HepG2 (cell line): ENCODE results near the gene FIGLA. TPM values are rescaled to one million over a fixed set of nuclear protein-coding genes. Genes with fewer than 3 reads are reported as not detected.

Source experiments
- ATAC-seq: fragments of 200-7000 bp; cut with Tn5 transposase; 3 replicates; pipeline ENCODE4 v1.9.1; 2020; ENCODE audit warnings: mild to moderate bottlenecking, moderate library complexity
- BruUV-seq: library from RNA; stranded (reverse); fragments of 400-500 nt; replicated peaks from 2 replicates; lab custom pipeline; 2021; lab: Mats Ljungman, UMichigan
- CTCF ChIA-PET: fragments of 300-600 bp; formaldehyde crosslinking; extraction: SDS; loops from one replicate; lab custom pipeline; 2021; ENCODE audit warnings: low total read pairs, inconsistent platforms, low intra/inter-chr PET ratio; lab: Yijun Ruan, JAX
- POLR2A ChIA-PET: fragments of 350-600 bp; sonication (Branson Sonifier 250); formaldehyde crosslinking; loops from one replicate; lab custom pipeline; 2020; ENCODE audit warnings: antibody characterized with exemption, inconsistent platforms; lab: Yijun Ruan, JAX
- DNase-seq: peaks from one replicate; pipeline ENCODE4 v3.0.0-alpha.2; 2015; ENCODE audit warnings: low spot score
- FAIRE-seq: peaks from 3 replicates; lab custom pipeline; 2011; peaks lifted over from hg19 to GRCh38; lab: Jason Lieb, UNC
- H2AFZ ChIP-seq: one replicate; pipeline ENCODE4 v1.6.1; 2011; ENCODE audit warnings: low read length, inconsistent platforms
- H3K27ac ChIP-seq: fragments of 300-600 bp; 3 replicates; pipeline ENCODE4 v1.8.0; 2011; ENCODE audit warnings: mixed run types, mild to moderate bottlenecking, mixed read lengths, low read length, inconsistent platforms; ENCODE audit not compliant: insufficient read depth; ENCODE audit errors: extremely low read length
- H3K27me3 ChIP-seq, 2 experiments: fragments of 200-600 bp in 1 of 2; 2 replicates in 1 of 2; 3 replicates in 1 of 2; pipeline versions ENCODE4 v1.6.0 to v1.8.0; 2011; ENCODE audit warnings: low read length in 2 of 2, mild to moderate bottlenecking in 2 of 2, moderate library complexity in 2 of 2, inconsistent platforms in 1 of 2; ENCODE audit not compliant: insufficient read depth in 2 of 2, control insufficient read depth in 1 of 2
- H3K36me3 ChIP-seq, 2 experiments: fragments of 200-600 bp in 1 of 2; replicated peaks in 1 of 2; 2 replicates in 1 of 2; 3 replicates in 1 of 2; pipeline versions ENCODE4 v1.5.1 to v1.8.0; 2011; ENCODE audit warnings: low read length in 2 of 2, inconsistent platforms in 1 of 2; ENCODE audit not compliant: insufficient read depth in 2 of 2, control insufficient read depth in 1 of 2
- H3K4me1 ChIP-seq: 2 replicates; pipeline ENCODE4 v1.5.1; 2012; ENCODE audit warnings: low read length, inconsistent platforms; ENCODE audit not compliant: insufficient read depth
- H3K4me2 ChIP-seq: 2 replicates; pipeline ENCODE4 v1.6.0; 2011; ENCODE audit warnings: low read depth, low read length, inconsistent platforms
- H3K4me3 ChIP-seq, 3 experiments: fragments of 200-600 bp in 1 of 3; sonication (generic), shearing (Covaris generic) in 1 of 3; replicated peaks in 1 of 3; 2 replicates each; pipeline ENCODE4 v1.5.1; 2011 to 2016; ENCODE audit warnings: low read length in 3 of 3, inconsistent platforms in 2 of 3, low read depth in 2 of 3, mild to moderate bottlenecking in 2 of 3, control low read depth in 1 of 3, mixed read lengths in 1 of 3; ENCODE audit not compliant: insufficient read depth in 1 of 3
- H3K79me2 ChIP-seq: one replicate; pipeline ENCODE4 v1.6.1; 2011; ENCODE audit warnings: low read length, inconsistent platforms; ENCODE audit not compliant: insufficient read depth
- H3K9ac ChIP-seq: 2 replicates; pipeline ENCODE4 v1.6.0; 2011; ENCODE audit warnings: mild to moderate bottlenecking, low read depth, low read length, inconsistent platforms; ENCODE audit not compliant: insufficient read depth
- H3K9me3 ChIP-seq: 2 replicates; pipeline ENCODE4 v1.5.1; 2012; ENCODE audit warnings: mild to moderate bottlenecking, low read length
- H4K20me1 ChIP-seq: 2 replicates; pipeline ENCODE4 v1.6.0; 2011; ENCODE audit warnings: inconsistent platforms, mild to moderate bottlenecking, low read length, moderate library complexity; ENCODE audit not compliant: insufficient read depth
- HNF1B ChIP-seq: sonication (generic); formaldehyde crosslinking; IDR thresholded peaks from 2 replicates; pipeline ENCODE4 v1.5.1; 2020; ENCODE audit warnings: mild to moderate bottlenecking, moderate library complexity, missing genetic modification reagents
- HOXA9 ChIP-seq: sonication (generic); formaldehyde crosslinking; IDR thresholded peaks from 2 replicates; pipeline ENCODE4 v1.8.1; 2022; ENCODE audit warnings: missing genetic modification reagents, mild to moderate bottlenecking, moderate library complexity, borderline replicate concordance
- KDM4B ChIP-seq: sonication (generic); formaldehyde crosslinking; IDR thresholded peaks from 2 replicates; pipeline ENCODE4 v1.4.0; 2020; ENCODE audit warnings: missing genetic modification reagents
- KDM6A ChIP-seq: IDR thresholded peaks from 2 replicates; pipeline ENCODE4 v1.6.1; 2016; ENCODE audit warnings: low read depth
- KLF12 ChIP-seq: sonication (generic); formaldehyde crosslinking; IDR thresholded peaks from 2 replicates; pipeline ENCODE4 v1.4.0; 2020; ENCODE audit warnings: missing genetic modification reagents, borderline replicate concordance
- NBN ChIP-seq: fragments of 450-650 bp; conservative IDR thresholded peaks from 2 replicates; pipeline ENCODE4 v1.6.1; 2017
- NKX3-1 ChIP-seq: sonication (generic); formaldehyde crosslinking; IDR thresholded peaks from 2 replicates; pipeline ENCODE4 v1.5.0; 2020; ENCODE audit warnings: missing genetic modification reagents
- PCBP2 ChIP-seq: fragments of 200-400 bp; formaldehyde crosslinking; optimal IDR thresholded peaks from 2 replicates; pipeline ENCODE3; 2018; ENCODE audit warnings: low read length, low read depth; ENCODE audit not compliant: poor library complexity, severe bottlenecking
- RARG ChIP-seq: sonication (generic); formaldehyde crosslinking; IDR thresholded peaks from 2 replicates; pipeline ENCODE4 v1.4.0; 2020; ENCODE audit warnings: low read depth, mild to moderate bottlenecking, missing genetic modification reagents
- RNF2 ChIP-seq: fragments of 450-650 bp; conservative IDR thresholded peaks from 2 replicates; pipeline ENCODE4 v1.6.1; 2016; ENCODE audit warnings: low read depth
- ZBTB21 ChIP-seq: sonication (generic); formaldehyde crosslinking; IDR thresholded peaks from 2 replicates; pipeline ENCODE4 v1.4.0; 2020; ENCODE audit warnings: missing genetic modification reagents
- ZNF496 ChIP-seq: sonication (generic); formaldehyde crosslinking; IDR thresholded peaks from 2 replicates; pipeline ENCODE4 v1.8.1; 2023; ENCODE audit warnings: mild to moderate bottlenecking, moderate library complexity, missing genetic modification reagents; ENCODE audit not compliant: insufficient replicate concordance
- ZNF629 ChIP-seq: sonication (generic); formaldehyde crosslinking; conservative IDR thresholded peaks from 2 replicates; pipeline ENCODE4 v1.5.0; 2020; ENCODE audit warnings: missing genetic modification reagents
- WGBS: methylation state at CpG from one replicate; pipeline ENCODE4 v1.1.6; 2017; ENCODE audit warnings: low lambda C conversion rate; 5-methylcytosine and 5-hydroxymethylcytosine counted together
- in situ Hi-C: cut with HindIII; loops from 2 replicates; pipeline ENCODE4 v1.10.0; 2017; ENCODE audit warnings: low pct_unique_long_range_greater_than_20kb; ENCODE audit not compliant: extremely low pct_ligation_motif_present
- intact Hi-C: fragments of 100-400 bp; cut with micrococcal nuclease; formaldehyde crosslinking; loops from one replicate; pipeline ENCODE4 v1.10.0; 2022; ENCODE audit not compliant: unreplicated experiment
- polyA plus RNA-seq, 8 experiments: library from polyadenylated mRNA; depleted of rRNA in 3 of 8; stranded (reverse) in 7 of 8; unstranded in 1 of 8; fragments of >200 nt; fragmentation: Illumina TruSeq in 4 of 8; extraction: Trizol in 4 of 8; gene quantifications; 2 replicates each; pipeline versions ENCODE4 v1.2.1 to v1.2.3, GENCODE V29; 2011 to 2016; ENCODE audit warnings: low read depth in 4 of 8, missing spikeins in 1 of 8, mixed read lengths in 1 of 8; ENCODE audit not compliant: insufficient read depth in 1 of 8
- total RNA-seq, 5 experiments: library from RNA; depleted of rRNA; stranded (reverse); fragments of >200 nt; fragmentation: Illumina TruSeq; extraction: Trizol; gene quantifications; 2 replicates each; pipeline ENCODE4 v1.2.3, GENCODE V29; 2016; ENCODE audit warnings: low read depth in 1 of 5
- TF ChIP-seq, protein P1 (sequence below): sonication (generic); formaldehyde crosslinking; IDR thresholded peaks from 2 replicates; pipeline ENCODE4 v1.5.1; 2020; ENCODE audit warnings: mild to moderate bottlenecking, missing genetic modification reagents

FIGLA gene
- total and polyA plus RNA-seq, 2 of the 13 experiments (the other 11 are each of a cell fraction or from before 2014, with no cell fraction given) = not detected

GRCh38 chr2:70829916-70830315 lies 39.5 kb upstream of the FIGLA start:
- ChIA-PET CTCF (no interaction called here), POLR2A (interaction anchor here (1.3 kb wide), 1 partner anchor 21 kb away, joined by 3 read pairs; no protein-coding TSS in a partner anchor)
- no peak for ATAC-seq
- BruUV-seq = no TSS peak
- TF ChIP-seq NKX3-1 (CRISPR knock-in tag) (no peak), KLF12 (CRISPR knock-in tag) (no peak), PCBP2 (no peak), RARG (no peak), ZNF496 (CRISPR knock-in tag) (no peak), ZNF629 (CRISPR knock-in tag) (no peak), KDM4B (no peak), KDM6A (CRISPR knock-in tag) (no peak), RNF2 (no peak), HNF1B (CRISPR knock-in tag) (no peak), HOXA9 (CRISPR knock-in tag) (no peak), ZBTB21 (CRISPR knock-in tag) (no peak), NBN (no peak)
- TF ChIP-seq, protein P1, sequence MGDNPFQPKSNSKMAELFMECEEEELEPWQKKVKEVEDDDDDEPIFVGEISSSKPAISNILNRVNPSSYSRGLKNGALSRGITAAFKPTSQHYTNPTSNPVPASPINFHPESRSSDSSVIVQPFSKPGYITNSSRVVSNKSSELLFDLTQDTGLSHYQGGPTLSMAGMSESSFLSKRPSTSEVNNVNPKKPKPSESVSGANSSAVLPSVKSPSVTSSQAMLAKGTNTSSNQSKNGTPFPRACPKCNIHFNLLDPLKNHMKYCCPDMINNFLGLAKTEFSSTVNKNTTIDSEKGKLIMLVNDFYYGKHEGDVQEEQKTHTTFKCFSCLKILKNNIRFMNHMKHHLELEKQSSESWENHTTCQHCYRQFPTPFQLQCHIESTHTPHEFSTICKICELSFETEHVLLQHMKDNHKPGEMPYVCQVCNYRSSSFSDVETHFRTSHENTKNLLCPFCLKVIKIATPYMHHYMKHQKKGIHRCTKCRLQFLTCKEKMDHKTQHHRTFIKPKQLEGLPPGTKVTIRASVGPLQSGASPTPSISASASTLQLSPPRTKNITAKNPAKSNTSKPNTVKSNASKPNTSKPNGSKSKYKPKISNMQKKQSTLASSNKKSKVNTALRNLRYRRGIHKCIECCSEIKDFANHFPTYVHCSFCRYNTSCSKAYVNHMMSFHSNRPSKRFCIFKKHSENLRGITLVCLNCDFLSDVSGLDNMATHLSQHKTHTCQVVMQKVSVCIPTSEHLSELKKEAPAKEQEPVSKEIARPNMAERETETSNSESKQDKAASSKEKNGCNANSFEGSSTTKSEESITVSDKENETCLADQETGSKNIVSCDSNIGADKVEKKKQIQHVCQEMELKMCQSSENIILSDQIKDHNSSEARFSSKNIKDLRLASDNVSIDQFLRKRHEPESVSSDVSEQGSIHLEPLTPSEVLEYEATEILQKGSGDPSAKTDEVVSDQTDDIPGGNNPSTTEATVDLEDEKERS (CRISPR knock-in tag) = no peak
- DNase-seq = no peak
- H3K4me1 ChIP-seq = peaks cover 23% of the 10 kb centered on the region
- H3K79me2 ChIP-seq = no peaks in the 10 kb centered on the region
- no peak for FAIRE-seq
- H3K36me3 ChIP-seq = no peaks in the 10 kb centered on the region
- intact Hi-C loops (loop anchor here (2.0 kb wide), 1 partner anchor 19 kb away; no protein-coding TSS in a partner anchor), in situ Hi-C loops (no loop called here)
- no peak overlapping the region for H3K4me2 ChIP-seq
- H3K9me3 ChIP-seq = no peaks in the 10 kb centered on the region
- no peak overlapping the region for H3K27ac ChIP-seq
- H2AFZ ChIP-seq = no peak overlapping the region
- H3K9ac ChIP-seq = no peak overlapping the region
- 31% methylated on average over 1 of the region's 1 CpG for WGBS
- no peaks in the 10 kb centered on the region for H4K20me1 ChIP-seq
- no peak overlapping the region for H3K4me3 ChIP-seq
- H3K27me3 ChIP-seq = peaks cover 5 to 39% of the 10 kb centered on the region in 2 experiments; a peak in 4 of 5 replicates
